ENCODE results near the gene SREBF1.

Gene SREBF1

DNA sequence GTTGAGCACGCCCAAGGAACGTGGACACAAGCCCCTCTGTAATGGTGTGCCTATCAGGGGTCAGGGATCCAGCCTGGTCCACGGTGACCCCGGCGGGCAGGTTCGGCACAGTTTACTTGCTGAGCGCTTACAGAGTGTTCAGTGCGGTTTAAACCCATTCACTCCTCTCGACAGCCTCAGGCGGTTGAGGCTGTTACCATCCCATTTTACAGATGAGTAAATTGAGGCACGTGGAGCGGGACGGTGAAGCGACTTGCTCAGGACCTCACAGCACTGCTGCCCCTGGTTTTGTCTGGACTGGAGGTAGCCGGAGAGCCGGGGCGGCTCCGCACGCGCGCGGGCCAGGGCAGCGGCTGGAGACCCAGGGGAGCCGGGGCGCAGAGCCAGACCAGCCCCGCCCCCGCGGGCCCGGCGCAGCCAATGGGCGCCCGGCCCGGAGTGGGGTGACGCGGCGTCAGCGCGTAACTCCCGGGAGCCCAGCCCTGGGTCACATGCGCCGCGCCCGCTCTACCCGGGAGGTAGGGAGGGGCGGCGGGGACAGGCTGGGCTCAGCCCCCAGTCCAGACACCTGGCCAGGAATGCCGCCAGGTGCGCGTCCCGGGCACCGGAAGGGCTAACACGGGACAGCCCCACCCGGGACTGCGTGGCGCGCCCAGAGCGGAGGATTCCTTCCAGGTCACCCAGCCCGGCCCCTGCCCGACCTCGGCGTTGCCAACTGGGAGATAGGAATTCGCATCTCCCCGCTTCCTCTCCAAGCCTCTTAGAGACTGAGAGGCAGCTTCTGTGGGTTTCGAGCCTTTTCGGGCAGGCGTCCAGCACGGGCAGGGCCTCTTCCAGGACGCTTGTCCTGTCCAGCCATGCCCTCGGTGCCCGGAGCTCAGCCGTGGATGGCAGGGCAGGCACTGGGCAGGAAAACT lies 3.3 kb upstream of the SREBF1 start:
- no peak for FAIRE-seq

DNA sequence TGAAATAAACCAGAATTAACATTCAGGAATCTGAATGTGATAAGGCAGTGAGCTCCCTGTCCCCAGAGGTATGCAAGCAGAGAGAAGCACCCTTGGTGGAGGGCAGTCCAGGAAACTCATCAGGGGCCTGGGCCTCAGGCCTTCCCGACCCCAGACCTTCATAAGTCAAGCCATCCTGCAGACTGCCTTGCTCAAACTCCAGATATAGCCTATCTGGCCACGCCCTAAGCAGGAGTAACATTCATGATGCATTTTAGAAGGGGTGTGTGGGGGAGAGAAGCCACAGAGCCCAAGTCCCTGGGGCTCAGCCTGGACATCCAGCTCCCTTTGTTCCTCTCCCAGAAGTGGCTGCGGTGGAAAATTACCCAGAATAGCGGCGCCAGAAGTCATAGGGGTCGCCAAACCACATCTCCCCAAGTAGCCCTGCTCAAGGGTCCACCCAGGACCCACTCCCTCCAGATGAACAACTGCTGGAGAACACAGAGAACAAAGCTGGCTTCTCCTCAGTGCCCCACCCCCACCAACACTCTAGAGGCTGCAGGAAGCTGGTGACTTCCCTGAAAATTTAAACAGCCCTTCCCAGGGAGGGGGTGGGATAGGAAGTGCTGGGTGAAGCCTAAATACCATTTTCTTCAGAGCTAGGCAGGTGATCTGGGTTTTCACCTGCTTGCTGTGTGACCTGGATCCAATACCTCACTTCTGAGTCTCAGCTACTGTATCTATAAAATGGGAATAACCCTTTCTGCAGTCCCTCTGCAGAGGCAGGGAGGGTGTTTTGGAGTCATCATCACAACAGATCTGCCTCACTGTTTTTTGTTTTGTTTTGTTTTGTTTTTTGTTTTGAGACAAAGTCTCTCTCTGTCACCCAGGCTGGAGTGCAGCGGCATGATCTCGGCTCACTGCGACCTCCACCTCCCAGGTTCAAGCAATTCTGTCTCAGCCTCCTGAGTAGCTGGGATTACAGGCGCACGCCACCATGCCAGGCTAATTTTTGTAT lies 1.5 kb upstream of the SREBF1 start:
- no peak for FAIRE-seq

DNA sequence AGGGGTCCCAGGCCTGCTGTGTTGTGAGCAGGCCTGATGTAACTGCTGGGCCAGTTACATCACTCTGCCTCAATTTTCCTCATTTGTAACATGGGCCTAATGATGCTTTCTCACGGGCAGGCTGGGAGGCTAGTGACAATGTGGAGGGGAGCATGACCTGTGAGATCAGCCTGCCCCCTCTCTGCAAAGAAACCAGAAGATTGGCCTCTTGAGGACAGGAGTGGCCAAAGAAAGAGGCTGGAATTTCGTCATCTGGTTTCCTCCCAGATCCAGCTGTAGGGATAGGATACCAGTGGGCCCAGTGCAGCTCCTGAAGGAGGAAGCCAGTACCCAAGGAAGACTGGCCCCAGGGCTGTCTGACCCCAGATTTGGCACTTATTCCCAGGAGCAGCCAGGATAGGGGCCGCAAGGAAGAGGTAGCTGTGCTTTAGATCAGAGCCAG lies 615 bp upstream of the SREBF1 start:
- FAIRE-seq: no peak

DNA sequence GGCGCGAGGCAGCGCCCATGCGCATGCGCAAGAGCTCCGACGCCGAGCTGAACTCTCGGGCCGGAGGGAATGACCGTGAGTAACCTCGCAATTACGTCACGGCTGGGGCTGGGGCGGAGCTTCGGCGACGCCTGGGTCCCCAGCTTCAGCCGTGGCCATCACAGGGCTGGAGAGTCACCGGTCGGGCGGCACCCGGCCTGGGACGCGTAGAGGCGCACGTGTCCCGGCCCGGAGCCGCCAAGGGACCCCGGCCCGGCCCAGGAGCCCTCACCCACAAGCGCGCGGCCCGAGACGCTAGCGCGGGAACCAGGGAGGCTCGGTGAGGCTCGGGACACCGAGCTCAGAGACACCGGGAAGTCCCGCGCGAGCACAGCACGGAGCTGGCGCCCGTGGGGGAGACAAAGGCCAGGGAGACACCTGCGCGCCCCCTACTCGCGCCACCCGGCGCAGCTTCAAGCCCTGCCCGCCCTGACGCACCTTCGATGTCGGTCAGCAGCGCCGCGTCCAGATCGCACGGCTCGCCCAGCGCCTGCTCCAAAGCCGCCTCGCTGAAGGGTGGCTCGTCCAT lies 452 bp downstream of the SREBF1 start:
- no peak for FAIRE-seq

DNA sequence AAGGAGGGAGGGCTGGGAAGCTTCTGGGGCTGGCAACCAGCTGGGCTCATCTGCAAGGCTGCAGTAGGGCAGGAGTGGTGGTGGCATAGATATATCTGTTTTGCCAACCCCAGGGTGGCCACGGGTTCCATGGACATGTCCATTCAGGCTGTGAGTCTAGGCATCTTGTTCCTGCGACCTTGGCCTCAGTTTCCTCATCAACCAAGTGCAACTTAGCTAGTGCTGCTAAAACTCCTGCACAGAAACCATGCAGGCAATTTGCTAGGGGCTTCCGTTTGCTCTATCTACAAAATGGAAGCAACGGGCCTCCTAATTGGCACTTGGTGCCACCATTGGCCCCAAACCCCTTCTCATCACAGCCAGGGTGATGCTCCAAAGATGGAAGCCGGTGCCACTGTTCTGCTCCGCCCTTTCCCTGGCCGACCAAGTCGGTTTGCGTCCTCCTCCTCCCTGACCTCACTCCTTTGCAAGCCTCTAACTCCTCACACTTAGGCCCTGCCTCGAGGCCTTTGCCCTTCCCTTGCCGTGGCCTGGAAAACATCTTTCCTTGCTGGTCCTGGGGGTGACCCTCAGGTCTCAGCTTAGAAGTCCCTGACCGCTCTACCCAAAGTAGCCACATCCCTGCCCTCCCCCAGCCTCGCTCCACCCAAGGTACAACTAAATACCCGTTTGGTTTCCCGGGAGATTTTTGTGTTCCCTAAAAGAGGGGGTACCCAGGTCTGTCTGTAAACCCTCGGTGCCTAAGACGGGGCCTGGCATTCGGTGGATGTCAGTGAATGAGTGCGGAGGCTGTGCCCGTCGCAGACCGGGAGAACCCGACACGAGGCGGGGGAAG lies 1.2 kb downstream of the SREBF1 start:
- no peak for FAIRE-seq

DNA sequence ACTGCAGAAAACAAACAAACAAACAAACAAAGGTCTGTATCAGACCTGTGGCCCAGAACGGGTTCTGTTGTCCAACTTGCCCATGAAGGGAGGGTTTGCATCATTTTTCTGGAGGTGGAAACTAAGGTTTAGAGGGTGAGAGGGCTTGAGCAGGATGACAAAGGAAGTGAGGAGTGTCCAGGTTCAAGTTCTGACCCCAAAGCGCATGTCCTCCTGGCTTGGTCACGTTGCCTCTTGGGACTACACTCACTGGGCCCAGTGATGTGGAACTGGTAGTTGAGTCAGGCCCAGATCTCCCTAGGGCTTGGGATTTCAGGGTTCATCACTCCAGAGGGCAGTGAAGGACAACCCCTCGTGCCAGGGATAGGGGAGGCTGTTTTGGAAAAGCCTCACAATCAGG lies 1.8 kb downstream of the SREBF1 start:
- FAIRE-seq: no peak

DNA sequence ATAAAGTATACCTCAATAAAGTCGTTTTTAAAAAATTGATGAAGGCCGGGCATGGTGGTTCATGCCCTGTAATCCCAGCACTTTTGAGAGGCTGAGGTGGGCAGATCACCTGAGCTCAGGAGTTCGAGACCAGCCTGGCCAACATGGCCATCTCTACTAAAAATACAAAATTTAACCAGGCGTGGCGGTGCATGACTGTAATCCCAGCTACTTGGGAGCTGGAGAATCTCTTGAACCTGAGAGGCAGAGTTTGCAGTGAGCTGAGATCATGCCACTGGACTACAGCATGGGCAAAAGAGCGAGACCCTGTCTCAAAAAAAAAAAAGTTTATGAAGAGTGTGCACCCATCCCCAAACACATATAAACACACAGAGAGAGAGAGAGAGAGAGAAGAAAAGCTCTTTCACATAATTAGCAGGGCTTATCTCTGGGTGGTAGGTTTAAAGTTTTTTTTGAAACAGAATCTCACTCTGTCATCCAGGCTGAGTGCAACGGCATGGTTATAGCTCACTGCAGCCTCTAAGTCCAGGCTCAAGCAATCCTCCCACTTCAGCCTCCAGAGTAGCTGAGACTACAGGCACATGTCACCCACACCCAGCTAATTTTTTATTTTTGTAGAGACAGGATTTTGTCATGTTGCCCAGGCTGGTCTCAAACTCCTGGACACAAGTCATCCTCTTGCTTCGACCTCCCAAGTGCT lies 3.0 kb downstream of the SREBF1 start:
- FAIRE-seq: no peak

DNA sequence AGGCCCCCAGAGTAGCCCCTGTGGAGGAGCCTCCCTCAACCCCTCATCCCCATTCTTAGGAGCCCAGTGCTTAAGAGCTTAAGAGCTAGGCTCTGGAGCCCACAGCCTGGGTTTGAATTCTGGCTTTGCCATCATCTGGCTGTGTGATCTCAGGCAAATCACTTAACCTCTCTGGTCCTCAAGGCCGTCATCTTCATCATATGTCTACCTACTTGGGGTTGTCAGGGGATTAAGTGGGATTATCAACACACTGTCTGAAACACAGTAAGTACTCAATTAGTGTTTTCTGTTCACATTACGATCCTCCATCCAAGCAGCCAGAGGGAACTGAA lies 4.8 kb downstream of the SREBF1 start:
- FAIRE-seq: no peak

DNA sequence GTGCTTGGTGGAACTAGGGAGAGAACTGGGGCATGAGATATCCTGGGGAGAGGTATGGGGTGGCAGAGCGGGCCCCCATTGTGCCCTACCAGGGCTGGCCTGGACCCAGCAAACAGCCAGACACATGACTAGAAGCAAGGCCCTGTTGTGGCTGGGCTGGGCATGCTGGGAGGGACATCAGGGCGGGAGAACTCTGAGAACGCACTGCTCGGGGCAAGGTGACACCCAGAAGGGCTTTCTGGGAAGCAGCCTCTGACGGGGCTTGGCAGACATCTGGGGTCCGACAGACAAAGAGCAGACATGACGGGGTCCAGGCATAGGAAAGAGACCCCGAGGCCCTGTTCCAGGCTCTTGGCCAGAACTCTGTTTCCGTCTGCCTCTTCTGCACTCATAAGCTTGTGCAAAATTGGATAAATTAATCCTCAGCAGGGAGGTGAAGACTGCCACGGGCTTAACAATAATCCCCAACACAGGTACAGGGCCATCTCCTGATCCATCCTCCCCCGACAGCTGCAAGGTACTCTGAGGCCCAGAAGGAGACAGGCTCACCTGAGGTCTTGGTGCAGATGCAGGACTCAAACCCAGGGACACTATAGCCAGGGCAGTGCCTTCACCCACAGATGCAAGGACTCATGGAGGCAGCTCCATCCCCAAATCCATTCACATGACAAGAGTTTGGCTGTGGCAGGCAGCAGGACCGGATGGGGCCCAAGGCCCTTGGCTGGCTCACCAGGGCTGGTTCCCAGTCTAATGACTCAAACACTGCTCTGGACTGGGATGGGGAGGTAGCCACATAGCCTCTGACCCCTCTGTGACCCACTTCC lies 5.4 kb downstream of the SREBF1 start:
- FAIRE-seq: no peak

DNA sequence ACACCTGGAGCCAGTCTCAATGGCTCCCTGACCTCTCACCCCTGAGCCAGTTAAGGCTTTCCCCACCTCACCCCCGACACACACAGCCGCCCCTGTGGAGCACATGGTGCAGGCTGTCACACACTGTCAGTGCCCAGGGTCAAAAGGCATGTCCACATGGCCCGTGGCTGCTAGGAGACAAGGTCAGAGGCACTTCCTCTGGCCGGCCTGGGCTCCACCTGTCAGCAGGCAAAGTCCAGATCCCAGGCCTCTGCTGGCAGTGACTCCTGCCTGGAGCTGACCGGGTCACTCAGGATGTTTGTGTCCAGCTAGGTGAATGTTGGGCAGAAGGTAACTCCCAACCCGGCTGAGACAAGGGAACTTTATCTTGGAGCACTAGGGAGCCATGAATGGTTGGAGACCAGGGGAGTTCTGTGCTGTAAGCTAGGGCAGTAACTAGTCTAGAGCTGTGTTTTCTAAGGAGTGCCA lies 6.0 kb downstream of the SREBF1 start:
- no peak for FAIRE-seq

DNA sequence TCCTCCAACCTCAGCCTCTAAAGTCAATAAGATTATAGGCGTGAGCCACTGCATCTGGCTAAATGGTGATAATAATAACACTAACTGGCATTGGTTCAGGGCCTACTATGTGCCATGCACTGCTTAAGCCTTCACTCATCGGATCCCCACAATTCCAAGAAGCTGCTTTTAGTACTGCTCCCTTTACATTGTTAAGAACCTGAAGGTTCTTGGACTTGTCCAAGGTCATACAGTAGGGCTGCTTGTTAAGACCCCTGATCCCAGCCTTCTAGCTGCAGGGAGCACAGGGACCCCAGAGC lies 6.6 kb downstream of the SREBF1 start:
- FAIRE-seq: no peak

DNA sequence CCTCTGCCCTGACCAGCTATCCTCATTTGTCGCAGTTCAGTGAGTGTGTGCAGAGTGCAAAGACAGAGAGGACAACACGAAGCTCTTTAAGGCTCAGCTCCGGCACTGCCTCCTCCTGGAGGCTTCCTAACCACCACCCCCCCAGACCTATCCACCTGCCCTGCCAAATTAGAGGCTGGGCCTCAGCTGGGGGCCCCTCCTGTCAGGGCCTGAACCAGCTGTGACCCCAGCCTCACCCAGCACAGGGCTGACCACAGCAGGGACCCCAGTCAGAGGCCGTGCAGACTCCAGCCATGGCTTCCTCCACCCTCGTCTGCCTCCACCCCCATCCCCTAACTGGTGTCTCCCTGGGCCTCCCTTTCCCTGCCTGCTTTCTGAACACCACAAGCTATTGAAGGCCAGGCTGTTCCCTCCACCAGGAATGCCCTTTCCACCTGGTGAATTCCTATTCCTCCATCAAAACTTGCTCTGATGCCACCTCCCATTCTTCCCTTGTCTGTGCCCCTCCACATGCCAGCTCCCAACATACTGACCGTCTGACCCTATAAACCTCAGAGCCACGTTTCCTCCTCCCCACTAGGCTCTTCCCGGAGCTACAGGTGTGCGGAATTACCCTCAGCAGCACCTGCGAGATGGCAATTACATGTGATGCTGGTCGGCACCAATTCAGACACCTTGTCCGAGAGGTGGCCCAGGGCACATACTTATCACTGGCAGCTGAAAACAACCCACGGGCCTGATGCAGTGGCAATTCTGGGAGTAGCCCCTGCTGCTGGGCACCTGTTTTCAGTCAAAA lies 8.8 kb downstream of the SREBF1 start:
- FAIRE-seq: no peak

DNA sequence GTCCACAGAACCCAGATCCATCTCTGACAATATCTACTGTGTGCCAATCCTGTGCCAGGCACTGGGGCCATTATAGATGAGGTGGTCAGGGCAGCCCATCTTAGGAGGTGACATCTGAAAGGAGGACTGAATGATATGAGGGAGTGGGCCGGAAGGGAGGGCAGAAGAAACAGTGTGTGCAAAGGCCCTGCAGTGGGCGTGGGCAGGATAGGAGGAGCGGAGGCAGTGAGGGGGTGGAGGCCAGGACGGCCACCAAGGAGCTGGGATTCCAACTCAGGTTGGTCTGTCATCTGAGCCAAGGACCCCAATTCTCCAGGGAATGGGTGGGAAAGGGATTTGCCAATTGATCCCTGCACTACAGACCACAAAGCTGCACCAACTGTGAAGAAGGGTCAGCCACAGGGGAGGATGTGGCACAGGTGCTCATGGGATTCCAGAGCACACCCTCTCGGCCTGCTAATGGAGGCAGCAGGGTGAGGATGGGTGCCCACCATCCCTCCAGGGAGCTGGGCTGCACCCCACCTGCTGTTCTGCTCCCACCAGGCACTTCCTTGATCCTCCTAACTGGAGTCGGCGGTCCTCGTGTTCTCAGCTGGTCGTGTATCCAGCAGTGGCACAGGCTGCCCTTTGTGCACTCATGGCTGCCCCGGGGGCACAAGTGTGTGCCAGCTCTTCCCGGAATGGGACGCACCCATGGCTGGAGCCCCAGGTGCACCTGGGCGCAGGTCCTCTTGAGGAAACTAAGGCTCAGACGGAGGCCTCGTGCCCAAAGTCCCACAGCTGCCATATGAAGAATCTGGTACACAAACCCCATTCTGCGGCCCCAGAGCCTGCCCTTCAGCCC lies 9.6 kb downstream of the SREBF1 start:
- no peak for FAIRE-seq

DNA sequence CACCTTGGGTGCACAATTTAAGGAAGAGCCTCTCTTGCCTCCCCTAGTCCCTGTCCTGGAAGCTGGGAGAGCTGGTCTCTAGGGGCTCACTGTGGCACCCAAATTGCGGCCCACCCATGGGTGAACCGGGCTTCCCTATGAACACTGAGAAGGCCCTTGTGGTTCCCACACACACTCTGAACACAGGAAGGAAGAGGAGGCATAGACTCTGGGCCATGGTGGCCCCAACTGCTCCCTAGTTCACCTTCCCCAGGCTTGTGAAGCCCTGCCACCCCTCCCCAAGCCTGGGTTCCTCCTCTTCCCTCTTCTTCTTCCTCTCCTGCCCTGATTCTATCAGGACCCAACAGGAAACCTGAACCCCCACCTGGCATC lies 10.5 kb downstream of the SREBF1 start:
- FAIRE-seq: no peak

DNA sequence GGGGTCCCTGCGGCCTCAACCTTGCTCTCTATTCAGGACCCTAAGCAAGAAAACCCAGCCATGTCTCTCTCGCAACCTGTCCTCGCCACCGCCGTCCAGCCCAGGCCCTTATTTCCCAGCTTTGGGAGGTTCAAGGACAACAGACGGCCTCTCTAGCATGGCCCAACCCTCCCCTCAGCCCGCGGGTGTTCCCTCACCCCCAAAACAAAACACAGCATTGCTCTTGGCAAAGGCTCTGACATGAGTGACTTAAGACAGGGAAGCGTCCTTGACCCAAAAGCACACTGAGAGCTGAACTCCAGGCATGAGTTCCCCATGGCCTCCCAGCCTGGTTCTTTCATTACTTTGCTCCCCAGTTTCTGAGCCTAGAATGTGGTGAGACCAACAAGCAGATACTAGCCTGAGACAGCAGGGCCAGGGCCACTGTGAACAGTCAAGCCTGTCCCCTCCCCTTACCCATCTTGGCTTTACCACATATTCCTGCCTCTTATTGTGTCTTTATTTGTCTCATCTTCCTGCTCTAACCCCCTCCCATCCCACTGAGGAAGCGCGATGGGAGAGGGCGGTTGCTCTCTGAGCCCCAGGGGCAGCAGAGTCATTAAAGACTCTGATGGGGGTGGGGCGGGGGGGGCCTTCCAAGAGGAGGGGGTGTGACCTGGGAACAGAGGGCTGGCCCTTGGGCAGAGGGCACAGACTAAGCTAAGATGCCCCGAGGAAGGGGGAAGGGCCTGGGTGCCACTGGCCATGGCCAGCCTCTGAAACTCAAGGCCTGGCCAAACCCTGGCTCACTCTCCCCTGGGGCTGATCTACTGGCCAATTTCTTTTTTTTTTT lies 11.8 kb downstream of the SREBF1 start:
- no peak for FAIRE-seq

DNA sequence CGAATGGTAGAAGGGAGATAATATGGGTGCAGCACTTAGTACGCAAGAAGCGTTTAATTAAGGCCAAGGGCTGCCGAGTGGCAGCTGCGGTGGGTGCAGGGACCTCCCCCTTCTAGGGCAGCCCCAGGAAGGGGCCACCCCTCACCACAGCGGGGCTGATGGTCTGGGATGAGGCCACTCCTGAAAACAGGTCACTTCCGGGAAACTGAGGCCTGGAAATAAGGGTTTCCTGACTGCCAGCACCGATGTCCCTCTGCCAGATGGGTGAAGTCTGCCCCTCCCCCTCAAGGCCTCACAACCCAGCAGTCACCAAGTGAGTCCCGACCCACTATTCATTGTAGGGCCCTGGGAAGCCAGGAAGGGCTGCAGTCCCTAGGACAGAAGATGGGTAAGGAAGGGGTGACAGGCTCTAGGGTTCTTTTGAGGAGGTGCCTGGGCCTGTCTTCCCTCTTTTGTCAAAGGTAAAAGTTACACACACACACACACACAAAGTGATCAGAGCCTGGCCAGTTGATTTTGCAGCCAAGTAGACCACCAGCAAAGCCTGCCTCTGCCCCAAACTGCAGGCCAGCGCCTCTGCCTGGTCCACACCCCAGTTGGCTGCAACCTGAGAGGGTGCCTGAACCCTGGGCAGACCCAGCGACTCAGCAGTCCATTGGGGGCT lies 12.5 kb downstream of the SREBF1 start:
- FAIRE-seq: no peak

DNA sequence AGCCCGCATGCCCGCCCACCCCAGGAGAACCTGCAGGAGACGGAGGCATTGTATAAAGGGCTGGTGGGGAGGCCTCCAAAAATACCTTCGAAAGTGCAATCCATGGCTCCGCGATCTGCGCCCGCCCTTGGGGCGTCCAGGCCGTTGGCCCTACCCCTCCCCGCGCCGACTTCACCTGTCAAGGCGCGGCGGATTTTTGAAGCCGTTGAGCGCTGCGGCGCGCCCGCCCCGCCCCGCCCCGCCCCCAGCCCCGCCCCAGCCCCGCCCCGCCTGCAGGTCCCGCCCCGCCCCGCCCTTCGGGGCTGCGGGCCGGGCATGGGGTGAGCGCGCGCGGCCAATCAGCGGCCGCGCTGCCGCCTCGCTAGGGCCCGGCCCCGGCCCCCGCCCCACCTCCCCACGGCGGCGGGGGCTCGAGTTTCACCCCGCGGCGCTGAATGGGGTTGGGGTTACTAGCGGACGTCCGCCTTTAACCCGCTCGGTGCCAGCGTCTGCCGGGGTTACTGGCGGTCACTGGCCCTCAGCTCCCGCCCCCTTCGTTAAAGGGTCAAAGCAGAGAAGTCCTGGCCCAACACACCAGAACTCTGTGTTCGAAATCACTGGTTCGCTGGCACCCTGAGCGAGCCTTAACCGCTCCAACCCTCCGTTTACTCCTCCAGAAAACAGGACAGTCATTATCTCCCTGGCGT lies 13.2 kb downstream of the SREBF1 start:
- no peak for FAIRE-seq
